ENCODE data around the gene SND1. TPM values are rescaled to one million over a fixed set of nuclear protein-coding genes. Genes with fewer than 3 reads are reported as not detected.

SND1 gene
- total and polyA plus RNA-seq, 2 donors from 2014 or later: 83.0 to 154 TPM

DNA sequence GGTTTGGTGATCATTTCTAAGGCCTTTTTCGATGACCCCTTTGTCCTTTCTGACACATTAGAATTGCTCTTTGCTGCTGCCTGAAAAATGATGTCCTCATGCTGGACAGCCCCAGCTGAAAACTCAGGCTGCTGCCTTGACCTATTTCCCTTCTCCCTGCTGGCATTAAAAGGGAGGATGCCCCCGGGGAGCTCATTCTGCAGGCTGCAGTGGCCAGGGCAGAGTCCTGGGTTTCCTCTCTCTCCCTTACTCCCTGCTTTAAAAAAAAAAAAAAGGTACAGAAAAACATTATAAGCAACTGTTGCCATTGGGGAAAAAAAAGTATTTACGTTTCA, 343.9 kb downstream of the SND1 start:
- FAIRE-seq (no peak), DNase-seq (no peak)
- H3K4me3 ChIP-seq (ENCODE audit: low read length in 3 of 3): no peak overlapping the region
- no peak overlapping the region for H3K9ac ChIP-seq (ENCODE audit: low read length in 3 of 3)
- no peak overlapping the region for H3K27ac ChIP-seq (ENCODE audit: low read depth in 2 of 2, low read length in 2 of 2)
- TF ChIP-seq, protein P1, sequence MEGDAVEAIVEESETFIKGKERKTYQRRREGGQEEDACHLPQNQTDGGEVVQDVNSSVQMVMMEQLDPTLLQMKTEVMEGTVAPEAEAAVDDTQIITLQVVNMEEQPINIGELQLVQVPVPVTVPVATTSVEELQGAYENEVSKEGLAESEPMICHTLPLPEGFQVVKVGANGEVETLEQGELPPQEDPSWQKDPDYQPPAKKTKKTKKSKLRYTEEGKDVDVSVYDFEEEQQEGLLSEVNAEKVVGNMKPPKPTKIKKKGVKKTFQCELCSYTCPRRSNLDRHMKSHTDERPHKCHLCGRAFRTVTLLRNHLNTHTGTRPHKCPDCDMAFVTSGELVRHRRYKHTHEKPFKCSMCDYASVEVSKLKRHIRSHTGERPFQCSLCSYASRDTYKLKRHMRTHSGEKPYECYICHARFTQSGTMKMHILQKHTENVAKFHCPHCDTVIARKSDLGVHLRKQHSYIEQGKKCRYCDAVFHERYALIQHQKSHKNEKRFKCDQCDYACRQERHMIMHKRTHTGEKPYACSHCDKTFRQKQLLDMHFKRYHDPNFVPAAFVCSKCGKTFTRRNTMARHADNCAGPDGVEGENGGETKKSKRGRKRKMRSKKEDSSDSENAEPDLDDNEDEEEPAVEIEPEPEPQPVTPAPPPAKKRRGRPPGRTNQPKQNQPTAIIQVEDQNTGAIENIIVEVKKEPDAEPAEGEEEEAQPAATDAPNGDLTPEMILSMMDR (IDR thresholded peaks at IDR 0.05; ENCODE audit: borderline replicate concordance, extremely low read depth, insufficient read depth): no peak
- peaks cover 0 to 24% (median 20%) of the 10 kb centered on the region in 3 donors for H3K4me1 ChIP-seq (ENCODE audit: control insufficient read depth in 2 of 3, insufficient read depth in 2 of 3, low read depth in 1 of 3, low read length in 3 of 3)
- no peaks in the 10 kb centered on the region for H3K27me3 ChIP-seq (ENCODE audit: control insufficient read depth, insufficient read depth, low read length)
- H3K36me3 ChIP-seq (ENCODE audit: control insufficient read depth in 2 of 3, insufficient read depth in 3 of 3, low read length in 3 of 3): no peaks in the 10 kb centered on the region
- intact Hi-C loops (cut with DNase I): no loop called here
- H3K9me3 ChIP-seq (ENCODE audit: control insufficient read depth in 2 of 3, insufficient read depth in 1 of 3, low read length in 3 of 3): no peaks in the 10 kb centered on the region

DNA sequence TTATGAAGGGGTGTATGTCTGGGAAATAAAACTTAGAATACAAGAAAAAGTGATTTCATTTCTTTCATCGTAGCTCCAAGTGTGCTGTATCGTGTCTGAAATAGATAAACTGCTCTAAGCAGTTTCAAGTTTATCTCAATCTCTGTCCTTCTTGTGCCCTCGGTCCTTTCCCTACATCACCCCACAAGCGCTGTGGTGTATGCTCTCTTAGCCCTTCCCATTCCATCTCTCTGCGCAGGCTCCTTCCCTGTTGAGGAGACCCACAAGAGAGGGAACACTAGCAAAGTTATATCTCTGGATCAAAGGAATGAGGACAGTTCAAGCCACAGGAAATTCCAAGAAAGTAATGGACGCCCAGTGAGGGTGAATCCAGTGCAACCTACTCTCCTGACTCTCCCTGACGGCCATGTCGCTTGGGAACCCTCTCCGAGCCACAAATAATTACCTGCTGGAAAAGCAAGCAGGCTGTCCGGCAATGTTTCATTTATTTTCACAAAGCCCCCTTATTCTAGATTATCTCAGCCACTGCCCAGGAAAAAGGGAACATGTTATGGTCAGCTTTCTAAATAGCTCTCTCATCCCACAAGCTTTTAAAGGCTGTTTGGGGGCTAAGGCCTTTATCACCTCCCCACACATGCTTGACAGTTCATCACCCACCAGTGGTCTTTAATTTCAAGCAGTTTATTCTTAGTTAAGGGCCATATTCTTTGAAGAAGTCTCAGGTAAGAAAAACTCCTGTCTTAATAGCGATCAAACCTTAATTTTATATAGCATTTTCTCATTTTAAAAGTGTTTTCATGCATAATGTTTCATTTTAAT, 344.5 kb downstream of the SND1 start:
- no peak overlapping the region for H3K27ac ChIP-seq (ENCODE audit: low read depth in 2 of 2, low read length in 2 of 2)
- H3K27me3 ChIP-seq (ENCODE audit: control insufficient read depth, insufficient read depth, low read length): no peaks in the 10 kb centered on the region
- H3K4me3 ChIP-seq (ENCODE audit: low read length in 3 of 3): no peak overlapping the region
- H3K9me3 ChIP-seq (ENCODE audit: control insufficient read depth in 2 of 3, insufficient read depth in 1 of 3, low read length in 3 of 3): no peaks in the 10 kb centered on the region
- no peak overlapping the region for H3K9ac ChIP-seq (ENCODE audit: low read length in 3 of 3)
- DNase-seq (no peak), FAIRE-seq (no peak)
- no peaks in the 10 kb centered on the region for H3K36me3 ChIP-seq (ENCODE audit: control insufficient read depth in 2 of 3, insufficient read depth in 3 of 3, low read length in 3 of 3)
- peaks cover 0 to 28% (median 20%) of the 10 kb centered on the region in 3 donors for H3K4me1 ChIP-seq (ENCODE audit: control insufficient read depth in 2 of 3, insufficient read depth in 2 of 3, low read depth in 1 of 3, low read length in 3 of 3)
- TF ChIP-seq, protein P1 (IDR thresholded peaks at IDR 0.05; ENCODE audit: borderline replicate concordance, extremely low read depth, insufficient read depth): no peak
- intact Hi-C loops (cut with DNase I): no loop called here

DNA sequence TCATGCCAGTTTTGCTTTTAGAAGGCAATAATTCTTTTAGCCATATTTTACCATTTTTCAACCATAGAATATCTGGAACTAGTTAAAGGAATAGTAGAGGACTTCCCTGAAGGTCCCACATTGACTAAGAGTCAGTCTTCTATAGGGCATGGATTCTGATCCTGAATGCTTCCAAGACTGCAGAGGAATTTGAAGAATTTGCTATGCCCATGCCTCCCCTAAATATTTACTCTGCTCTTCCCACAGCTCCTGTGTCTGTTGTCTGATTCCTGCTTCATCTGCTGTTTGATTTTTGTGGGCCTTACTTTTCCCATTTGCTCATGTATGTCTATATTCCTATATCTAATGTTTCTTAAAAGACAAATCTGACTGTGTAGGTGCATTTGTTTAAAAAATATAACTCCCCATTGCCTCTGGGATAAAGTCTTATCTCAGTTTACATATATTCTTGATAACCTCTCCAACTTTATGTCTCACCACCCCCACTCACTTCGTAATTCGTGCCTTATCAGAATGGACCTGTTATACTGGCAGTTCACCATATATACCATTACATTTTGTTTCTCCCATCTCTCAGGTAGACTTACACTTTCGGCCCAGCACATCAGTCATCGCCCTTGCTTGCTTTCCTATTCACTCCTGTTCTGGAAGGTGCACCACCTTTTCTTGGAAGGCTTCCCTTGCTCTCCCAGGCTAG, 345.4 kb downstream of the SND1 start:
- DNase-seq: no peak
- H3K9ac ChIP-seq (ENCODE audit: low read length in 3 of 3): no peak overlapping the region
- no peak overlapping the region for H3K27ac ChIP-seq (ENCODE audit: low read depth in 2 of 2, low read length in 2 of 2)
- no peak for FAIRE-seq
- no peak overlapping the region for H3K4me3 ChIP-seq (ENCODE audit: low read length in 3 of 3)
- no peaks in the 10 kb centered on the region for H3K9me3 ChIP-seq (ENCODE audit: control insufficient read depth in 2 of 3, insufficient read depth in 1 of 3, low read length in 3 of 3)
- TF ChIP-seq, protein P1 (IDR thresholded peaks at IDR 0.05; ENCODE audit: borderline replicate concordance, extremely low read depth, insufficient read depth): no peak
- no peaks in the 10 kb centered on the region for H3K27me3 ChIP-seq (ENCODE audit: control insufficient read depth, insufficient read depth, low read length)
- intact Hi-C loops (cut with DNase I): no loop called here
- H3K4me1 ChIP-seq (ENCODE audit: control insufficient read depth in 2 of 3, insufficient read depth in 2 of 3, low read depth in 1 of 3, low read length in 3 of 3): peaks cover 0 to 28% (median 22%) of the 10 kb centered on the region in 3 donors
- H3K36me3 ChIP-seq (ENCODE audit: control insufficient read depth in 2 of 3, insufficient read depth in 3 of 3, low read length in 3 of 3): no peaks in the 10 kb centered on the region

Measured in kidney (tissue), 14 donors.